MCF 10A (cell line): Measurements from ENCODE around the gene CIDEA. TPM values are rescaled to one million over a fixed set of nuclear protein-coding genes. Genes with fewer than 3 reads are reported as not detected.
A peak's percentile ranks its signal among the peaks of the same experiment; 100 is the strongest.

Experiments used
- BruUV-seq: library from RNA; stranded (reverse); fragments of 400-500 nt; replicated peaks from 2 replicates; lab custom pipeline; 2021; lab: Mats Ljungman, UMichigan
- CTCF ChIA-PET: fragments of 300-600 bp; sonication (Branson Sonifier 250); formaldehyde crosslinking; extraction: SDS; loops from one replicate; lab custom pipeline; 2021; ENCODE audit warnings: antibody characterized with exemption, inconsistent platforms; lab: Yijun Ruan, JAX
- POLR2A ChIA-PET: fragments of 300-600, 350-650 bp; sonication (Branson Sonifier 250); formaldehyde crosslinking; extraction: SDS; loops from one replicate; lab custom pipeline; 2020; ENCODE audit warnings: antibody characterized with exemption, inconsistent platforms; lab: Yijun Ruan, JAX
- DNase-seq: peaks from one replicate; pipeline ENCODE4 v3.0.0-alpha.2; 2018; ENCODE audit not compliant: unreplicated experiment
- H3K27ac Mint-ChIP-seq: one replicate; pipeline ENCODE4 v1.8.0; 2022; ENCODE audit warnings: mild to moderate bottlenecking, low read depth, mixed read lengths; ENCODE audit not compliant: unreplicated experiment
- H3K27me3 Mint-ChIP-seq: one replicate; pipeline ENCODE4 v1.8.0; 2022; ENCODE audit warnings: mixed read lengths; ENCODE audit not compliant: insufficient read depth, unreplicated experiment
- H3K36me3 Mint-ChIP-seq: one replicate; pipeline ENCODE4 v1.8.0; 2022; ENCODE audit warnings: mild to moderate bottlenecking, moderate library complexity, mixed read lengths; ENCODE audit not compliant: insufficient read depth, unreplicated experiment
- H3K4me1 Mint-ChIP-seq: one replicate; pipeline ENCODE4 v1.8.0; 2022; ENCODE audit warnings: mixed read lengths; ENCODE audit not compliant: insufficient read depth, unreplicated experiment
- H3K4me3 Mint-ChIP-seq: one replicate; pipeline ENCODE4 v1.8.0; 2022; ENCODE audit warnings: mild to moderate bottlenecking, moderate library complexity, mixed read lengths; ENCODE audit not compliant: unreplicated experiment
- H3K9me3 Mint-ChIP-seq: one replicate; pipeline ENCODE4 v1.8.0; 2022; ENCODE audit warnings: mixed read lengths; ENCODE audit not compliant: unreplicated experiment
- CTCF ChIP-seq: fragments of 200-600 bp; IDR thresholded peaks from one replicate; pipeline ENCODE4 v1.8.0; 2022; ENCODE audit warnings: antibody characterized with exemption, mild to moderate bottlenecking; ENCODE audit not compliant: unreplicated experiment
- intact Hi-C: fragments of 100-400 bp; cut with micrococcal nuclease; formaldehyde crosslinking; loops from 2 replicates; pipeline ENCODE4 v1.14.1; 2022
- total RNA-seq: library from RNA; stranded (reverse); gene quantifications from 2 replicates; pipeline ENCODE4 v1.2.3, GENCODE V29; 2022

The CIDEA gene
- total RNA-seq, 1 experiment from 2014 or later, result not detected

- H3K27ac Mint-ChIP-seq, result no peak overlapping the region
- no peaks in the 10 kb centered on the region for H3K27me3 Mint-ChIP-seq
- no peak for DNase-seq
- H3K4me1 Mint-ChIP-seq, result peaks cover 16% of the 10 kb centered on the region
- H3K9me3 Mint-ChIP-seq, result no peaks in the 10 kb centered on the region
- H3K4me3 Mint-ChIP-seq, result no peak overlapping the region
- TF ChIP-seq CTCF, result no peak
- POLR2A ChIA-PET, result interaction anchor here (2.6 to 14.3 kb wide), 2 partner anchors 11 to 31 kb away, joined by 19 to 234 read pairs; partner anchors contain the start of gene TUBB6
- no peaks in the 10 kb centered on the region for H3K36me3 Mint-ChIP-seq
- BruUV-seq, result no TSS peak
- CTCF ChIA-PET, result interaction anchor here (0.5 to 0.8 kb wide), 3 partner anchors 15 to 185 kb away, joined by 3 read pairs; no protein-coding TSS in a partner anchor
- intact Hi-C loops, result no loop called here
Observed at GRCh38 chr18:12276736-12277554, 22.8 kb downstream of the CIDEA start.

- no peak for TF ChIP-seq CTCF
- peak; percentile 32 for DNase-seq
- no peak overlapping the region for H3K4me3 Mint-ChIP-seq
- no peaks in the 10 kb centered on the region for H3K27me3 Mint-ChIP-seq
- H3K36me3 Mint-ChIP-seq, result no peaks in the 10 kb centered on the region
- ChIA-PET POLR2A (interaction anchor here (0.7 to 14.3 kb wide), 3 partner anchors 10 to 40 kb away, joined by 3 to 234 read pairs (median 19); partner anchors contain the start of gene TUBB6), CTCF (interaction anchor here (0.5 to 1.1 kb wide), 8 partner anchors 10 to 211 kb away, joined by 3 to 4 read pairs (median 3); no protein-coding TSS in a partner anchor)
- peak overlapping the region; percentile 94 for H3K27ac Mint-ChIP-seq
- intact Hi-C loops, result no loop called here
- BruUV-seq, result no TSS peak
- no peaks in the 10 kb centered on the region for H3K9me3 Mint-ChIP-seq
- H3K4me1 Mint-ChIP-seq, result peaks cover 27% of the 10 kb centered on the region
Observed at GRCh38 chr18:12278215-12278671, 24.1 kb downstream of the CIDEA start.

- TSS peak; percentile 88 for BruUV-seq
- peaks cover 27% of the 10 kb centered on the region for H3K4me1 Mint-ChIP-seq
- POLR2A ChIA-PET, result interaction anchor here (0.7 to 14.3 kb wide), 4 partner anchors 9 to 98 kb away, joined by 3 to 234 read pairs (median 11); partner anchors contain the start of gene TUBB6
- CTCF ChIA-PET, result interaction anchor here (0.5 to 1.4 kb wide), 8 partner anchors 7 to 212 kb away, joined by 3 to 5 read pairs (median 3); no protein-coding TSS in a partner anchor
- peak overlapping the region; percentile 31 for H3K4me3 Mint-ChIP-seq
- intact Hi-C loops, result no loop called here
- DNase-seq, result peak; percentile 85
- no peaks in the 10 kb centered on the region for H3K27me3 Mint-ChIP-seq
- TF ChIP-seq CTCF, result no peak
- peak overlapping the region; percentile 94 for H3K27ac Mint-ChIP-seq
- H3K9me3 Mint-ChIP-seq, result no peaks in the 10 kb centered on the region
- H3K36me3 Mint-ChIP-seq, result no peaks in the 10 kb centered on the region
Observed at GRCh38 chr18:12278741-12279682, 24.9 kb downstream of the CIDEA start.
